Activated naive CD8-positive, alpha-beta T cell treated with anti-CD3 and anti-CD28 coated beads for 36 hours (primary cell): ENCODE data around the gene COMMD2. TPM values are rescaled to one million over a fixed set of nuclear protein-coding genes. Genes with fewer than 3 reads are reported as not detected.
A peak's percentile ranks its signal among the peaks of the same experiment; 100 is the strongest.

ENCODE experiments used
- DNase-seq: peaks from one replicate; pipeline ENCODE4 v3.0.0; 2021
- H3K27ac Mint-ChIP-seq: one replicate; pipeline ENCODE4 v1.8.0; 2022; ENCODE audit warnings: mild to moderate bottlenecking, moderate library complexity, mixed read lengths
- H3K27me3 Mint-ChIP-seq: one replicate; pipeline ENCODE4 v1.8.0; 2022; ENCODE audit warnings: mild to moderate bottlenecking, mixed read lengths
- H3K36me3 Mint-ChIP-seq: one replicate; pipeline ENCODE4 v1.8.0; 2021; ENCODE audit warnings: mild to moderate bottlenecking, mixed read lengths
- H3K4me1 Mint-ChIP-seq: one replicate; pipeline ENCODE4 v1.8.0; 2021; ENCODE audit warnings: mixed read lengths
- H3K4me3 Mint-ChIP-seq: one replicate; pipeline ENCODE4 v1.8.0; 2022; ENCODE audit warnings: mild to moderate bottlenecking, moderate library complexity, mixed read lengths
- H3K9me3 Mint-ChIP-seq: one replicate; pipeline ENCODE4 v1.8.0; 2022; ENCODE audit warnings: mixed read lengths
- total RNA-seq, 2 experiments: library from RNA; stranded (reverse); gene quantifications; one replicate each; pipeline ENCODE4 v1.2.3, GENCODE V29; 2021

Gene COMMD2
- total RNA-seq = 10 to 100 TPM; 39.5 to 40.9 TPM

DNA sequence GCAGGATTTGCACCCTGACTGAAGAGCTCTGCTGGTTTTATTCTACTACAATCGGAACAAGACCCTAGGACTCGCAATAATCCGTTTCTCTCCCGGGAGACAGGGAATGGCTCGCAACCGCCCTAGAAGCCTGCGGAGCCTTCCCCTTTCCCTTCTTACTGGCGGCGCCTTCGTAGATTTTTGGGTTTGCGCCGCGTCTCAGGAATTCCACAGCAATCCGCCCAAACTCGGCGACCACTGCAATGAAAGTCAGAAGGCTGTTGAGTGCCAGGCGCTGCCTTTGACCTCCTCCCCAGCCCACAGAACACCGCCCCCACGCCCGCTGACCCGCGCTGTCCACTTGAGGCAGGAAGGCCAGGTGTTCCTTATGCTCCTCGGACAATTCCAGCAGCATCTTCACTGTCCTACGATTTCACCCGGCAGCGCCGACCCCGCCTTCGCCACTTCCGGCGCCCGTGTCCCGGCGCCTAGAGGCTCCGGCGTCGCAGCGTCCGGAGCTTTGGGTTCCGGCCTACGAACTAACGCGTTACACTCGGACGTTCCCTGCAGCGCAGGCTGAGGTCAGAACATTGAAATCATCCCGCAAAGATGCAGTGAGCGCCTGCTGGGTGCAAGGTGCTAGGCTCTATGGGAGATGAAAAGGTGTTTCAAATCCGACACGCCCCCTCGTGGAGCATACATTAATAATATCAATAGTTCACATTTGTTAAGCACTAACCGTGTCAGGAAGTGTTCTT lies at the start of gene COMMD2:
Gene COMMD2, minus strand, starts transcription at position 439 of the 737 bp plus-strand sequence. Its CDS starts 45 bp downstream, at position 394.
- H3K4me3 Mint-ChIP-seq = peak within 1 kb of the TSS; percentile 95
- peak within 1 kb of the TSS; percentile 91 for H3K27ac Mint-ChIP-seq
- DNase-seq = peak; percentile 82
- peaks cover 19% of the 10 kb centered on the region for H3K4me1 Mint-ChIP-seq
- no peaks in the 10 kb centered on the region for H3K9me3 Mint-ChIP-seq
- peaks cover 11% of the 10 kb centered on the region for H3K36me3 Mint-ChIP-seq
- H3K27me3 Mint-ChIP-seq = no peaks in the 10 kb centered on the region

DNA sequence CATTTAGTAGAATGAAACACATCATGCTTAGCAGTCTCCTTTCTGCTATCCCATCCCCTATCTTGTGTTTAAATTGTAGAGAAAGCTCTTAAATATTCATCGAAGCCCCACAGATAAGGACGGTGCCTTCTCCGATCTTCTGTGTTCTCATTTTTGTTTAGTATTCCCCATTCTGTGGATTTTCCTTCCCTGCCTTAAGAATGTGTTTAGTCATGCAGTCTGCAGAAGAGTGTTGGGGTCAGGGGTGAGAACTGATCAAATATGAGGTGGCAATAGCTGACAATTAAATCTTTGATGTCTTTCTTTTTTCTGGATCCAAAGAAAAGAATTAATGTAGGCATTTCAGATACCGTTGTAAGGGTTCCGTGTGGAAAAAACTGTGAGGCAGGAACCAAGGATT lies 49.4 kb upstream of the COMMD2 start:
- Mint-ChIP-seq H3K4me3 (no peak overlapping the region), H3K4me1 (no peaks in the 10 kb centered on the region), H3K27me3 (peaks cover 16% of the 10 kb centered on the region), H3K36me3 (no peaks in the 10 kb centered on the region), H3K27ac (no peak overlapping the region), H3K9me3 (peaks cover 2% of the 10 kb centered on the region)
- no peak for DNase-seq

DNA sequence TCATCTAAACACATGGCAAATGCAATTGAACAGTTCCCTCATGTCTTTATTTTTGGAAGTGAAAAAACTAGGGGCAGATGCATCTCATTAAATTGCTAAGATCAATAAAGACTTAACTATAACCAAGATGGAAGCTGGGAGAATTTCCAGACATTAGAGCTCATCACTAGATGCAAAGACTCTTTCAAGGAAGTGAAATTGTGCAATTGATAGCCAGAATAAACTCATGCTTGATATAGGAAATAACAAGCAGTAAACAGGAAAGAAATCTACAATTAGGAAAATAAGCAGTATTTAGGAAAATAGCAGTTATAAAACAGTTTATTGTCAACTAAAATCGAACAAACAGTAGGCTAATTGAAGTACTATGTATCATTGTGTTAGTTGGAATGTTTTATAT lies 48.9 kb upstream of the COMMD2 start:
- H3K27me3 Mint-ChIP-seq = peaks cover 13% of the 10 kb centered on the region

DNA sequence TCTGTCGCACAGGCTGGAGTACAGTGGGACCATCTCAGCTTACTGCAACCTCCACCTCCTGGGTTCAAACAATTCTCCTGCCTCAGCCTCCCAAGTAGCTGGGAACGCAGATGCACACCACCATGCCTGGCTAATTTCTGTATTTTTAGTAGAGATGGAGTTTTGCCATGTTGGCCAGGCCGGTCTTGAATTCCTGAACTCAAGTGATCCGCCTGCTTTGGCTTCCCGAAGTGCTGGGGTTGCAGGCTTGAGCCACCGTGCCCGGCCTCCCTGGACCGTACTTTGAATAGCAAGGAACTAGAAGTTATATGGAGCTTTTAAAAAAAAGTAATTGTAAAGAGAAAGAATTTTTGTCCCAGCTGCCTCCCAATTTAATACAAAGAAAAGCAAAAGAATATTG lies 48.4 kb upstream of the COMMD2 start:
- Mint-ChIP-seq H3K4me3 (no peak overlapping the region), H3K9me3 (peaks cover 2% of the 10 kb centered on the region), H3K36me3 (no peaks in the 10 kb centered on the region), H3K27ac (no peak overlapping the region), H3K4me1 (no peaks in the 10 kb centered on the region), H3K27me3 (peaks cover 11% of the 10 kb centered on the region)
- DNase-seq = no peak

More for the DNA sequence above, 48.9 kb upstream of the COMMD2 start:
- no peak for DNase-seq
- H3K9me3 Mint-ChIP-seq = peaks cover 2% of the 10 kb centered on the region
- H3K36me3 Mint-ChIP-seq = no peaks in the 10 kb centered on the region
- H3K4me1 Mint-ChIP-seq = no peaks in the 10 kb centered on the region
- H3K4me3 Mint-ChIP-seq = no peak overlapping the region
- H3K27ac Mint-ChIP-seq = no peak overlapping the region

DNA sequence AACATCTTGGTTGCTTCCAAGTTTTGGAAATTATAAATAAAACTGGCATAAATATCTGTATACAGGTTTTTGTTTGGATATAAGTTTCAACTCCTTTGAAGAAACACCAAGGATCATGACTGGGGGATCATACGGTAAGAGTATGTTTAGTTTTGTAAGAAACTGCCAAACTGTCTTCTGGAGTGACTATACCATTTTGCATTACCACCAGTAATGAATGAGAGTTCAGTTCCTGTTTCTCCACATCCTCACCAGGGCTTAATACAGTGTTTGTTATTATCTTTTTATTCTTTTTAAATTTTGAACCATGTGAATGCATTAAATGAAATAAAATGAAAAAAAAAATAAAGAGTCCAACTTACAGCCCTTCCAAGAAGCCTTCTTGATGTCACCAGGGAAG lies 43.7 kb upstream of the COMMD2 start:
- H3K4me1 Mint-ChIP-seq = no peaks in the 10 kb centered on the region
- H3K27me3 Mint-ChIP-seq = peaks cover 19% of the 10 kb centered on the region
- H3K9me3 Mint-ChIP-seq = peaks cover 2% of the 10 kb centered on the region
- no peak overlapping the region for H3K27ac Mint-ChIP-seq
- DNase-seq = no peak
- no peak overlapping the region for H3K4me3 Mint-ChIP-seq
- no peaks in the 10 kb centered on the region for H3K36me3 Mint-ChIP-seq

DNA sequence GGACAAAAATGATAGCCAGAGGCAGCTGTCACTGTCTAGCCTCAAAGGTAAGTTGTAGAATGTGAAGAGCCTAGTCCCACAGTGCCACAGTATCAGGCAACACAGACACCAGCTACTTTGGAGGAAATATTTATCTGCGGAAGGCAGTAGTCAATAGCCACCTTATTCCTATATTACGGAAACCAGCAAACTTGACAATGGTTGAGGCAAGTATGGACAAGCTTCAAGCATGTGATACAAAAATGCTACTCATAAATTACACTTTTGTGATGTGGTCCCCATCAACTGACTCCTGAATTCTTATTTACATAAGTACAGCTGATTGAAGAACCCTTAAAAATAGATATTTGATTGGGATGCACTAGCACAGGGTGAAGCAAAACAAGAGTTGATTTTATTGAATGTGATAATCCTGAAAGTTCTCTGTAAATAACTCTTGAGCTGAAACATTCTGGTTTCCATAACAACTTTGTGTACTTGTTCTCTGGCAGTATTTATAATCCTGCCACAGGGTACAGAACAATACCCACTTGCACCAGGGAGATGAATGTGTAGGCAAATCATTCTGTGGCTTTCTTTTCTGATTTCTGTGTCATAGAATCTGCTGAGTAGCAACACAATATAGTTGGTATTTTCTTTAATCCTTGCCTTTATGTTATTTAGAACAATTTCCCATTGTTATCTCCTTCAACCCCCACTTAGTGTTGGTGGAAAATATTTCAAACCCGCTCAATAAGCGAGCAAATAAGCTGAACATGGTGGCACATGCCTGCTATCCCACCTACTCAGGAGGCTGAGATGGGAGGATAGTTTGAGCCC lies 40.4 kb upstream of the COMMD2 start, which contains the start of gene ANKUB1:
Gene ANKUB1, minus strand, starts transcription at position 103 of the 819 bp plus-strand sequence. CDS start 188 bp downstream, outside the sequence.
- Mint-ChIP-seq H3K27me3 (peaks cover 22% of the 10 kb centered on the region), H3K9me3 (no peaks in the 10 kb centered on the region), H3K27ac (no peak within 1 kb of the TSS), H3K4me1 (no peaks in the 10 kb centered on the region), H3K36me3 (no peaks in the 10 kb centered on the region), H3K4me3 (no peak within 1 kb of the TSS)
- no peak for DNase-seq

DNA sequence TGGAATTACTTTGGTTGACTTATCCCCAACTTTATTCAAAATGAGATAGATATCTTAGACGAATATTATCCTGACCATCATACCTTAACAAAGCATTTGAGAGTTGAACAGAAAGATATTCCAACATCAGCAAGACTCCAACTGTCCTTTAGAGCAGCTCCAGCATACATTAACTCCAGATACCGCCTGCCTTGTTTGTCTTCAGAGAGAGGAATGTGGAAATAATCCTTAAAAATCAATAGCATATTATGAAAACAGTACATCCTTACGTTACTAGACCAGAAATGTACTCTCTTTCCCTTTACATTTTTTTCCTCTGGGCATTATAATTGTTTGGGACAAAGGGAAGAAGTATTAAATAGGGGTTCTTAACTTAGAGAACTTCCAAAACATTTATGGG lies 38.4 kb upstream of the COMMD2 start:
- no peaks in the 10 kb centered on the region for H3K9me3 Mint-ChIP-seq
- H3K36me3 Mint-ChIP-seq = no peaks in the 10 kb centered on the region

DNA sequence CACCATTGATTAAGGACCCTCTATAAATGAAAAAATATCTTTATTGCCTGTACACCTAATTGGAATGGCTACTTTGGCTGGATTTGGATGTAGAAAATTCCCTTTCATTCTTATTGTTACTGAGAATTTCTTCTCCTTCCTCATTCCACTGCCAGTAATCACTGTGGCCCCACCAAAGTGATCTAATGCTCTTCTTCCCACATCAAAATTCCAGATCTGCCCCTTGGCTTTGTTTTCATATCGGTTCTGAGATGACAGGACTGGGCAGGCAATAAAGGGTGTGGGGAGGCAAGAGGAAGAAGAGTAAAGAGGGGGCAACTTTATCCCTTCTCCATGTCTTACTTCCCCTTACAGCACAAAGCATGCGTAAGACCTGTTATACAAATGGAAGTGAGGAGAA lies 38.0 kb upstream of the COMMD2 start:
- no peaks in the 10 kb centered on the region for H3K4me1 Mint-ChIP-seq
- H3K27ac Mint-ChIP-seq = no peak overlapping the region
- no peaks in the 10 kb centered on the region for H3K9me3 Mint-ChIP-seq
- DNase-seq = no peak
- peaks cover 31% of the 10 kb centered on the region for H3K27me3 Mint-ChIP-seq
- H3K36me3 Mint-ChIP-seq = no peaks in the 10 kb centered on the region
- no peak overlapping the region for H3K4me3 Mint-ChIP-seq

More for the DNA sequence above, 38.4 kb upstream of the COMMD2 start:
- H3K4me1 Mint-ChIP-seq = no peaks in the 10 kb centered on the region
- DNase-seq = no peak
- no peak overlapping the region for H3K4me3 Mint-ChIP-seq
- H3K27me3 Mint-ChIP-seq = peaks cover 31% of the 10 kb centered on the region
- H3K27ac Mint-ChIP-seq = no peak overlapping the region

DNA sequence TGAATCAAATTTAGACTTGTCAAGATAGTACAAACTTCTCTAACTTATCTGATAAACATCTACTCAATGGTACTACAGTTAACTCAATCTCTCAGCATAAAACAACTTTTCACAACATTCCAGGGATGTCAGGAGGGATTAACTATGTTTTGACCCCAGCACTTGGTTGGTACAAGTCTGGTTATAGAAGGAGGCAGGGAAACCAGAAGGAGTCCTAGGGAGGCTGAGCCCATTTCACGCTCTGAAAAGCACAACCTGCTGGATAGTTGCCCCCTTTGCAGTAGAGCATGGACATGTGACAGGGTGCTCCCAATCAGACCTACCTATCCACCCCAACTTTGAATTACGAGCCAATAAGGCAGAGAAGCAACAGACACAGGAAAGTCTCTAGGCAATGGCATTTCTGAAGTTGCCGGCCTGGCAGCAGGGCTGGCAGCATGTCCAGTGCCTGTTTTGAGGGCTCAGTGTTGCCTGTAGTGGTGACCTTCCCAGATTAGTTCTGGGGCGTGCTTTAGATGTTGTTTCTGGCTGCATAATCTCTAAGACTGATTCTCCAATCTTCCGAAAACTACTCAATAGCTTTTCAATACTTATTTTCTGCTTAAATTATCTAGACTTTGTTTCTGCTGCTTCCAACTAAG lies 31.9 kb upstream of the COMMD2 start:
- Mint-ChIP-seq H3K36me3 (no peaks in the 10 kb centered on the region), H3K9me3 (no peaks in the 10 kb centered on the region), H3K27ac (no peak overlapping the region), H3K27me3 (peaks cover 10% of the 10 kb centered on the region), H3K4me1 (no peaks in the 10 kb centered on the region), H3K4me3 (no peak overlapping the region)
- DNase-seq = no peak

DNA sequence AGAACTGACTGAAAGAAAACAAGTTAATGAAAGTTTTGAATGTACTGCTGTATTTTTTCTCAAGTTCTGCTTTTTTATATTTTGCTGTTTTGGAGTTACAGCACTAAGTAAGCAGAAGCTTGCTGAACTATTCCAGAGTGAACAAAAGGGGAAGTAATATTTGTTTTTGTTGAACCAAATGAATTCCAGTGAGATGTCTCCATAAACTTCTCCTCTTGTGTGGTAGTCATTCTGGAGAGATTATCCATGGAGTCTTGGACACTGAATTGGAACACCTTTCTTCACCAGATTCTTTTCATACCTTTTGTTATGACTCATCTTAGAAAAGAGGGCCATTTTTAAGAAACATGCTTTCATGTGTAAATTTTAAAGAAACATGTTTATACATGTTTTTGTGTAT lies 31.3 kb upstream of the COMMD2 start:
- Mint-ChIP-seq H3K27ac (no peak overlapping the region), H3K4me1 (no peaks in the 10 kb centered on the region), H3K4me3 (no peak overlapping the region), H3K36me3 (no peaks in the 10 kb centered on the region), H3K27me3 (peaks cover 10% of the 10 kb centered on the region), H3K9me3 (no peaks in the 10 kb centered on the region)
- DNase-seq = no peak

DNA sequence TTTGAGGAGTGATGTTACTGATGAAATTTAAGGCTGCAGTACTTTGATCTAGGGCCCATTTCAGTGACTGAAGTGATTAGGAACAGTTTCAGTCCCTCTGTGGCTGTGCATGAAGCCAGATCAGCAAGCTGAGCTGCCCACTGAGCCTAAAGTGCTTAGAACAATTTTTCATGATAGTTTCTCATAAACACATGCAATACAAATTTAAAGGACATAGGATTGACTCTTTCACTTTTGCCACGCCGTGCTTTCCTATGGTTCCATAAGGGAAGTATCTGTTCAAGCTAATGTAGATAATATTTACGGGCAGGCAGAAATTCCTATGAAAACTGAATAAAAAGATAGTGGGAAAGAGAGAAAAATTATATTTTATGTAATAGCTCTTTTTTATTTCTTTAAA lies 29.5 kb upstream of the COMMD2 start:
- Mint-ChIP-seq H3K27me3 (peaks cover 5% of the 10 kb centered on the region), H3K27ac (no peak overlapping the region), H3K9me3 (no peaks in the 10 kb centered on the region), H3K4me3 (no peak overlapping the region), H3K36me3 (no peaks in the 10 kb centered on the region), H3K4me1 (no peaks in the 10 kb centered on the region)
- DNase-seq = no peak

DNA sequence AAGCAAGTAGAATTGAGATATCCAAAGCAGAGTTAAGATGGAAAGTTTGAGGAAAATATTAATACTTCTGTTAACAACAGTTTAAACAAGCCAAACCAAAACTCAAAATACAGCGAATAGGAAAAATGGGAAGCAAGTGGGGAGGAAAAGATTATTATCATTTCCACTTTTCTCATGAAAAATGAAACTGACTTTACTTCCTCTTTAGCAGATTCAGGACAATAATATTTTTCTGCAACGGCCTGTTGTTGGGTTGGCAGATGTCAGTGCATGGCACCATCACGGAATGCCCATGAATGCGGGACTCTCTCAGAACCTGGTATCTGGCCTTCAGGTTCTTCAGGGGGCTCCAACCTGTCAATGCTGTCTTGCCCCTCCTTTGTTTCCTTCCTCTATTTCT lies 28.9 kb upstream of the COMMD2 start:
- no peaks in the 10 kb centered on the region for H3K4me1 Mint-ChIP-seq
- H3K27ac Mint-ChIP-seq = no peak overlapping the region
- no peak for DNase-seq
- no peak overlapping the region for H3K4me3 Mint-ChIP-seq
- H3K9me3 Mint-ChIP-seq = no peaks in the 10 kb centered on the region
- no peaks in the 10 kb centered on the region for H3K36me3 Mint-ChIP-seq
- H3K27me3 Mint-ChIP-seq = peaks cover 4% of the 10 kb centered on the region

DNA sequence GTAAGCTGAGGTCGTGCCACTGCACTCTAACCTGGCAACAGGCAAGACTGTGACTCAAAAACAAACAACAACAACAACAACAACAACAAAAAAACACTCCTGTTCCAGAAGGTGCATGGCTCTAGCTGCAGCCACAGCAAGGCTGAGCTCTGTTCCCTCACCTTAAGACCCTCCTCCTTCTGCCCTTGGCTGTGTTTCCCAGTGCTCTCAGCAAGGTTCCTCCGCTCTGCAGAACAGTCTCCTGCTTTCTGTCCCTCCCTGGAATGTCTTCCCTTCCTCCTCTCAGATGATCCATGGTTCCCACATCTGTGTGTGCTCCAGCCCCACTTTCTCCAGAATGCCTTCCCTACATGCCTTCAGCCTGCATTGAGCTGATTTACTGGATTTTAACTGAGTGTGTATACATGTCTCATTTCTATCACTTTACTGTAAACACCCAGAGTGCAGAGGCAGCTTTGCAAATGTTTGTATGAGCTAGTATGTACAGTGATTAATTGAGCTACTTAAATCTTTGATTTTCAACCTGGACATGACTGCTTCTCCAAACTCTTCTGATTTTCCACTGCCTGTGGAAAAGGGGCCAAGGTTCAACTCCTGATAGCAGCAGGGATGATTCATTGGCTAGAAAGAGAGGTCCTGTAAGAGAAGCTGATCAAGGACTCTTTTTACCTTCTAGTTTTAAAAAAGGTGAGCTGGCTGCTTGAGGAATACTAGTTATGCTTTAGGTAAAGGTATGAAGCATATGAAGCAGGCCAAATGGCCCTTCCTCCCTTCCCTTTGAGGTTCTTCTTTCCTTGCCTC lies 25.3 kb upstream of the COMMD2 start:
- no peak overlapping the region for H3K27ac Mint-ChIP-seq
- no peaks in the 10 kb centered on the region for H3K4me1 Mint-ChIP-seq
- DNase-seq = no peak

DNA sequence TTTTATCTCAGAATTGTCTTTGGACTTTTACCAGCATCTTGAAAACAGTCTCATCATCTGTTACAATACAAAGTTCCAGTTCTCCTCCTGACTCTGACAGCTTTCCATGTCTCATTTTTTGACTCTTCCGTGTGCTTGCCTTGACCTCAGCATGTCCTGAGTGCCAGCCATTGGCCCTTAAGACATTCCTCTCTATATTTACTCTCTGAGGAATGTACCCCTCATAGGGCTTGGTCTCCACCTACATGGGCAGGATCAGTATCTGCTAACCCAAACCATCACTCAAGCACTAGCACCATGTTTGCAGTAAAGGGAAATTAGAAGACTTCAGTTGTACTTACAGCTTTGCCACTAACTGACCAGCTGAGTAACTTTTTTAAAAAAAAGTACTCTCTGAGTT lies 23.9 kb upstream of the COMMD2 start:
- peaks cover 12% of the 10 kb centered on the region for H3K27me3 Mint-ChIP-seq
- no peak for DNase-seq
- H3K4me1 Mint-ChIP-seq = no peaks in the 10 kb centered on the region
- H3K4me3 Mint-ChIP-seq = no peak overlapping the region
- H3K9me3 Mint-ChIP-seq = no peaks in the 10 kb centered on the region
- H3K27ac Mint-ChIP-seq = no peak overlapping the region
- H3K36me3 Mint-ChIP-seq = no peaks in the 10 kb centered on the region

More for the DNA sequence above, 25.3 kb upstream of the COMMD2 start:
- Mint-ChIP-seq H3K4me3 (no peak overlapping the region), H3K36me3 (no peaks in the 10 kb centered on the region), H3K27me3 (peaks cover 4% of the 10 kb centered on the region), H3K9me3 (no peaks in the 10 kb centered on the region)
